ENCODE results near the gene BCL7A. TPM values are rescaled to one million over a fixed set of nuclear protein-coding genes. Genes with fewer than 3 reads are reported as not detected.

The BCL7A gene
- total and polyA plus RNA-seq, 2 donors (not counting 1 experiment from before 2014, with no cell fraction given), result 71.0 to 75.9 TPM

GRCh38 chr12:122079033-122079531, 57.4 kb downstream of the BCL7A start:
- Mint-ChIP-seq H3K4me1 (peaks cover 60% of the 10 kb centered on the region), H3K27me3 (no peaks in the 10 kb centered on the region), H3K4me3 (peak overlapping the region; percentile 92), H3K9me3 (ENCODE audit: insufficient read depth) (no peaks in the 10 kb centered on the region), H3K27ac (peak overlapping the region; percentile 80)
- TF ChIP-seq CTCF (IDR thresholded peaks at IDR 0.05), result no peak
- no peak for TF ChIP-seq EZH2 (IDR thresholded peaks at IDR 0.05; ENCODE audit: borderline replicate concordance, insufficient read depth, low read depth, low read length, poor library complexity, severe bottlenecking)
- H3K9ac ChIP-seq (ENCODE audit: low read length), result peak overlapping the region; percentile 74
- peaks cover 0 to 4% of the 10 kb centered on the region in 2 experiments for H3K36me3 ChIP-seq (replicated peaks in 1 of 2; ENCODE audit: control extremely low read depth in 1 of 2, control insufficient read depth in 1 of 2, extremely low read depth in 1 of 2, insufficient read depth in 2 of 2, low read length in 1 of 2)
- DNase-seq (no peak), ATAC-seq (ENCODE audit: low read depth) (no peak)
- H3K27ac ChIP-seq (ENCODE audit: low read length in 2 of 2), result peak overlapping the region; percentile 14 to 74
- POLR2A ChIA-PET, result interaction anchor here (0.6 to 1.6 kb wide), 4 partner anchors 11 to 1782 kb away, joined by 5 to 23 read pairs (median 10); no protein-coding TSS in a partner anchor
- peak overlapping the region; percentile 46 for H2AFZ ChIP-seq (ENCODE audit: insufficient read depth, low read depth, low read length, poor library complexity, severe bottlenecking)
- intact Hi-C loops (cut with micrococcal nuclease), result loop anchor here (2.0 to 5.0 kb wide), 2 partner anchors 57 to 612 kb away; partner anchors contain the start of gene BCL7A
- peaks cover 33% of the 10 kb centered on the region for H4K20me1 ChIP-seq (ENCODE audit: control insufficient read depth, insufficient read depth, low read length, poor library complexity, severe bottlenecking)
- peak overlapping the region; percentile 81 for H3K4me2 ChIP-seq (replicated peaks; ENCODE audit: low read depth, low read length, poor library complexity, severe bottlenecking)
- peaks cover 57% of the 10 kb centered on the region for H3K79me2 ChIP-seq (ENCODE audit: control insufficient read depth, insufficient read depth, low read length)
- H3K4me1 ChIP-seq (ENCODE audit: control insufficient read depth in 2 of 2, insufficient read depth in 2 of 2, low read length in 2 of 2), result peaks cover 55 to 70% of the 10 kb centered on the region in 2 donors
- H3K9me3 ChIP-seq (ENCODE audit: control extremely low read depth in 1 of 3, control insufficient read depth in 2 of 3, insufficient read depth in 1 of 3, low read length in 2 of 3), result no peaks in the 10 kb centered on the region
- H3K4me3 ChIP-seq (ENCODE audit: control extremely low read depth in 1 of 5, extremely low read depth in 1 of 5, insufficient read depth in 1 of 5, low read depth in 2 of 5, low read length in 4 of 5), result peak overlapping the region; percentile 63 to 88 (median 78)
- no peaks in the 10 kb centered on the region for H3K27me3 ChIP-seq (replicated peaks in 1 of 4; ENCODE audit: control extremely low read depth in 1 of 4, control insufficient read depth in 3 of 4, insufficient read depth in 4 of 4, low read length in 3 of 4)
- CTCF ChIA-PET, result interaction anchor here (0.6 to 5.9 kb wide), 4 partner anchors 12 to 44 kb away, joined by 3 to 58 read pairs (median 14); no protein-coding TSS in a partner anchor
- WGBS (ENCODE audit: insufficient coverage), result under 1% methylated on average over 35 of the region's 38 CpGs

GRCh38 chr12:122079532-122080081, 57.9 kb downstream of the BCL7A start:
- no peak for ATAC-seq (ENCODE audit: low read depth)
- H3K4me2 ChIP-seq (replicated peaks; ENCODE audit: low read depth, low read length, poor library complexity, severe bottlenecking), result peak overlapping the region; percentile 81
- 0% methylated on average over 4 of the region's 13 CpGs for WGBS (ENCODE audit: insufficient coverage)

More at GRCh38 chr12:122079532-122080081, 57.9 kb downstream of the BCL7A start:
- Histone ChIP-seq H3K79me2 (ENCODE audit: control insufficient read depth, insufficient read depth, low read length) (peaks cover 62% of the 10 kb centered on the region), H3K4me3 (ENCODE audit: control extremely low read depth in 1 of 5, extremely low read depth in 1 of 5, insufficient read depth in 1 of 5, low read depth in 2 of 5, low read length in 4 of 5) (peak overlapping the region; percentile 63 to 88 (median 78)), H4K20me1 (ENCODE audit: control insufficient read depth, insufficient read depth, low read length, poor library complexity, severe bottlenecking) (peaks cover 36% of the 10 kb centered on the region), H3K27me3 (replicated peaks in 1 of 4; ENCODE audit: control extremely low read depth in 1 of 4, control insufficient read depth in 3 of 4, insufficient read depth in 4 of 4, low read length in 3 of 4) (no peaks in the 10 kb centered on the region), H3K27ac (ENCODE audit: low read length in 2 of 2) (peak overlapping the region in 1 of 2 donors; percentile 74), H3K36me3 (replicated peaks in 1 of 2; ENCODE audit: control extremely low read depth in 1 of 2, control insufficient read depth in 1 of 2, extremely low read depth in 1 of 2, insufficient read depth in 2 of 2, low read length in 1 of 2) (peaks cover 0 to 8% of the 10 kb centered on the region in 2 experiments), H3K9me3 (ENCODE audit: control extremely low read depth in 1 of 3, control insufficient read depth in 2 of 3, insufficient read depth in 1 of 3, low read length in 2 of 3) (no peaks in the 10 kb centered on the region), H3K4me1 (ENCODE audit: control insufficient read depth in 2 of 2, insufficient read depth in 2 of 2, low read length in 2 of 2) (peaks cover 55 to 70% of the 10 kb centered on the region in 2 donors), H3K9ac (ENCODE audit: low read length) (peak overlapping the region; percentile 74), H2AFZ (ENCODE audit: insufficient read depth, low read depth, low read length, poor library complexity, severe bottlenecking) (peak overlapping the region; percentile 46)
- Mint-ChIP-seq H3K27me3 (no peaks in the 10 kb centered on the region), H3K27ac (peak overlapping the region; percentile 80), H3K4me3 (peak overlapping the region; percentile 92), H3K4me1 (peaks cover 58% of the 10 kb centered on the region), H3K9me3 (ENCODE audit: insufficient read depth) (no peaks in the 10 kb centered on the region)
- TF ChIP-seq EZH2 (IDR thresholded peaks at IDR 0.05; ENCODE audit: borderline replicate concordance, insufficient read depth, low read depth, low read length, poor library complexity, severe bottlenecking) (no peak), CTCF (IDR thresholded peaks at IDR 0.05) (no peak)
- POLR2A ChIA-PET, result interaction anchor here (3.4 kb wide), 1 partner anchor 11 kb away, joined by 23 read pairs; no protein-coding TSS in a partner anchor
- peak; percentile 41 for DNase-seq
- CTCF ChIA-PET, result interaction anchor here (1.1 to 5.9 kb wide), 8 partner anchors 10 to 161 kb away, joined by 4 to 58 read pairs (median 14); partner anchors contain the start of gene CFAP251
- intact Hi-C loops (cut with micrococcal nuclease), result loop anchor here (2.0 to 5.0 kb wide), 4 partner anchors 43 to 613 kb away; partner anchors contain the start of genes BCL7A and SETD1B

All from B cell (primary cell).